Body of pancreas (tissue), 4 donors: ENCODE data around the gene LDLRAD3. TPM values are rescaled to one million over a fixed set of nuclear protein-coding genes. Genes with fewer than 3 reads are reported as not detected.

Experiments used
- ATAC-seq: fragments of 150-250 bp; one replicate; pipeline ENCODE4 v1.9.1; 2016
- DNase-seq, 4 donors: peaks; one replicate each; pipeline ENCODE4 v3.0.0-alpha.2; 2019
- H3K27ac ChIP-seq, 4 donors: fragments of 200-600 bp; sonication (generic); 1 replicate in 3 of 4; 2 replicates in 1 of 4; pipeline versions ENCODE4 v1.5.1 to v1.6.1; 2016 to 2019; ENCODE audit warnings: mild to moderate bottlenecking in 1 of 4, mixed read lengths in 1 of 4, moderate library complexity in 1 of 4
- H3K27me3 ChIP-seq, 2 donors: fragments of 200-600 bp; sonication (generic); one replicate each; pipeline ENCODE4 v1.6.0; 2016; ENCODE audit warnings: mild to moderate bottlenecking in 1 of 2
- H3K36me3 ChIP-seq, 2 donors: fragments of 200-600 bp; sonication (generic); replicated peaks in 1 of 2; 2 replicates each; pipeline ENCODE4 v1.5.1; 2016; ENCODE audit warnings: low read depth in 2 of 2; ENCODE audit not compliant: insufficient read depth in 1 of 2
- H3K4me1 ChIP-seq: fragments of 200-600 bp; sonication (generic); one replicate; pipeline ENCODE4 v1.6.0; 2016
- H3K4me3 ChIP-seq, 2 donors: fragments of 200-600 bp; sonication (generic); 1 replicate in 1 of 2; 2 replicates in 1 of 2; pipeline ENCODE4 v1.5.1; 2016 to 2019
- H3K9me3 ChIP-seq, 3 donors: fragments of 200-600 bp; sonication (generic); 1 replicate in 2 of 3; 2 replicates in 1 of 3; pipeline ENCODE4 v1.5.1; 2016
- CTCF ChIP-seq, 7 experiments: fragments of 450-650 bp in 4 of 7; fragments of 200-600 bp in 3 of 7; sonication (generic) in 3 of 7; IDR thresholded peaks; one replicate each; pipeline ENCODE4 v1.5.1; 2016 to 2019; ENCODE audit warnings: antibody characterized with exemption in 7 of 7
- POLR2A ChIP-seq, 3 donors: fragments of 450-650 bp; IDR thresholded peaks; one replicate each; pipeline ENCODE4 v1.6.1; 2016; ENCODE audit warnings: antibody characterized with exemption in 3 of 3, mild to moderate bottlenecking in 2 of 3
- WGBS, 2 donors: methylation state at CpG; one replicate each; pipeline ENCODE4 v1.1.5; 2017; 5-methylcytosine and 5-hydroxymethylcytosine counted together
- intact Hi-C: fragments of 100-400 bp; cut with DNase I; formaldehyde crosslinking; loops from one replicate; pipeline ENCODE4 v1.15.1; 2023
- total RNA-seq, 2 donors: library from RNA; depleted of rRNA; stranded (reverse); fragments of >200 nt; gene quantifications; one replicate each; pipeline ENCODE4 v1.1.0, GENCODE V29; 2016

LDLRAD3 gene
- total RNA-seq, 2 donors from 2014 or later, result 5.7 to 7.9 TPM

GRCh38 chr11:36162883-36163434 lies 219.1 kb downstream of the LDLRAD3 start:
- Histone ChIP-seq H3K9me3 (no peaks in the 10 kb centered on the region), H3K27me3 (no peaks in the 10 kb centered on the region), H3K27ac (no peak overlapping the region), H3K36me3 (no peaks in the 10 kb centered on the region), H3K4me3 (no peak overlapping the region), H3K4me1 (no peaks in the 10 kb centered on the region)
- WGBS, 2 donors, result 46 to 48% methylated on average over 5 of the region's 5 CpGs
- intact Hi-C loops, result no loop called here
- no peak for TF ChIP-seq CTCF (IDR thresholded peaks at IDR 0.05)
- TF ChIP-seq POLR2A (IDR thresholded peaks at IDR 0.05), result no peak
- no peak for ATAC-seq
- peak in 1 of 4 donors; percentile 14 for DNase-seq

- no peak overlapping the region for H3K27ac ChIP-seq
Measured at GRCh38 chr11:36164506-36165250, 220.8 kb downstream of the LDLRAD3 start.

GRCh38 chr11:36165621-36166397 lies 221.9 kb downstream of the LDLRAD3 start:
- no peaks in the 10 kb centered on the region for H3K36me3 ChIP-seq
- H3K27ac ChIP-seq, result no peak overlapping the region
- WGBS, 2 donors, result 57 to 65% methylated on average over 3 of the region's 3 CpGs
- no peaks in the 10 kb centered on the region for H3K27me3 ChIP-seq
- no peak for ATAC-seq
- no peaks in the 10 kb centered on the region for H3K4me1 ChIP-seq
- H3K4me3 ChIP-seq, result no peak overlapping the region
- intact Hi-C loops, result no loop called here
- H3K9me3 ChIP-seq, result no peaks in the 10 kb centered on the region
- DNase-seq, result no peak
- no peak for TF ChIP-seq POLR2A (IDR thresholded peaks at IDR 0.05)
- no peak for TF ChIP-seq CTCF (IDR thresholded peaks at IDR 0.05)

More at GRCh38 chr11:36164506-36165250, 220.8 kb downstream of the LDLRAD3 start:
- Histone ChIP-seq H3K4me3 (no peak overlapping the region), H3K36me3 (no peaks in the 10 kb centered on the region), H3K9me3 (no peaks in the 10 kb centered on the region), H3K27me3 (no peaks in the 10 kb centered on the region), H3K4me1 (no peaks in the 10 kb centered on the region)
- no peak for TF ChIP-seq CTCF (IDR thresholded peaks at IDR 0.05)
- no peak for TF ChIP-seq POLR2A (IDR thresholded peaks at IDR 0.05)
- intact Hi-C loops, result no loop called here
- no peak for ATAC-seq
- 85 to 87% methylated on average over 6 of the region's 6 CpGs for WGBS, 2 donors
- no peak for DNase-seq

GRCh38 chr11:36167073-36167472 lies 223.2 kb downstream of the LDLRAD3 start:
- H3K27ac ChIP-seq, result no peak overlapping the region
- TF ChIP-seq CTCF (IDR thresholded peaks at IDR 0.05) (no peak), POLR2A (IDR thresholded peaks at IDR 0.05) (no peak)
- no peaks in the 10 kb centered on the region for H3K27me3 ChIP-seq
- no peaks in the 10 kb centered on the region for H3K9me3 ChIP-seq
- WGBS, 2 donors, result 83 to 94% methylated on average over 4 of the region's 4 CpGs
- no peaks in the 10 kb centered on the region for H3K36me3 ChIP-seq
- no peak for DNase-seq
- intact Hi-C loops, result no loop called here
- no peaks in the 10 kb centered on the region for H3K4me1 ChIP-seq
- H3K4me3 ChIP-seq, result no peak overlapping the region
- no peak for ATAC-seq
